ENCODE results near the gene APPBP2. TPM values are rescaled to one million over a fixed set of nuclear protein-coding genes. Genes with fewer than 3 reads are reported as not detected.
"Not testable (repeated sequence)": the region's sequence is repeated elsewhere in the genome, so short reads cannot be mapped to it uniquely, and the experiment has no call there.

Gene APPBP2
- polyA plus RNA-seq, 10 donors: 27.0 to 40.3 (median 32.7) TPM

GRCh38 chr17:60535382-60536279, 9.6 kb upstream of the APPBP2 start:
- DNase-seq: no peak

- no peak for DNase-seq
Measured at GRCh38 chr17:60534613-60535157, 8.6 kb upstream of the APPBP2 start.

- DNase-seq: no peak
Measured at GRCh38 chr17:60534010-60534555, 8.0 kb upstream of the APPBP2 start.

GRCh38 chr17:60529806-60530205, 3.8 kb upstream of the APPBP2 start:
- DNase-seq: no peak

GRCh38 chr17:60528828-60529227, 2.8 kb upstream of the APPBP2 start:
- no peak for DNase-seq

GRCh38 chr17:60527701-60528100, 1.7 kb upstream of the APPBP2 start:
- DNase-seq: no peak

GRCh38 chr17:60526726-60527125, 684 bp upstream of the APPBP2 start:
- peak in 1 of 3 donors; percentile 21 for DNase-seq

- peak; percentile 35 to 84 (median 56) for DNase-seq
Measured at GRCh38 chr17:60525328-60525684, 736 bp downstream of the APPBP2 start.

- DNase-seq: peak; percentile 31 to 78 (median 42)
Measured at GRCh38 chr17:60524463-60525327, 1.3 kb downstream of the APPBP2 start.

GRCh38 chr17:60523822-60524221, 2.2 kb downstream of the APPBP2 start:
- no peak for DNase-seq

GRCh38 chr17:60522889-60523626, 3.0 kb downstream of the APPBP2 start:
- no peak for DNase-seq

- DNase-seq: no peak
Measured at GRCh38 chr17:60519795-60520194, 6.2 kb downstream of the APPBP2 start.

GRCh38 chr17:60515683-60516082, 10.4 kb downstream of the APPBP2 start:
- not testable (repeated sequence) for DNase-seq

GRCh38 chr17:60515199-60515598, 10.8 kb downstream of the APPBP2 start:
- DNase-seq: not testable (repeated sequence)

GRCh38 chr17:60514500-60514899, 11.5 kb downstream of the APPBP2 start:
- no peak for DNase-seq

GRCh38 chr17:60514053-60514452, 12.0 kb downstream of the APPBP2 start:
- DNase-seq: no peak

- no peak for DNase-seq
Measured at GRCh38 chr17:60513014-60513413, 13.0 kb downstream of the APPBP2 start.

- no peak for DNase-seq
Measured at GRCh38 chr17:60510723-60511122, 15.3 kb downstream of the APPBP2 start.

GRCh38 chr17:60510031-60510430, 16.0 kb downstream of the APPBP2 start:
- DNase-seq: no peak

GRCh38 chr17:60508384-60508980, 17.6 kb downstream of the APPBP2 start:
- DNase-seq: no peak

- peak in 1 of 3 donors; percentile 67 for DNase-seq
Measured at GRCh38 chr17:60506312-60506711, 19.7 kb downstream of the APPBP2 start.
